Lower leg skin (tissue), 3 donors: ENCODE data around the gene POP4.

ENCODE experiments used
- POLR2A ChIP-seq, 2 donors: fragments of 450-650 bp; IDR thresholded peaks; one replicate each; pipeline ENCODE4 v1.6.1; 2016 to 2017; ENCODE audit warnings: antibody characterized with exemption in 2 of 2, mild to moderate bottlenecking in 1 of 2, moderate library complexity in 1 of 2
- TF ChIP-seq, protein P1 (sequence below), 3 donors: fragments of 450-650 bp; IDR thresholded peaks; one replicate each; pipeline ENCODE4 v1.5.1; 2016; ENCODE audit warnings: antibody characterized with exemption in 3 of 3, mild to moderate bottlenecking in 3 of 3, moderate library complexity in 2 of 3

DNA sequence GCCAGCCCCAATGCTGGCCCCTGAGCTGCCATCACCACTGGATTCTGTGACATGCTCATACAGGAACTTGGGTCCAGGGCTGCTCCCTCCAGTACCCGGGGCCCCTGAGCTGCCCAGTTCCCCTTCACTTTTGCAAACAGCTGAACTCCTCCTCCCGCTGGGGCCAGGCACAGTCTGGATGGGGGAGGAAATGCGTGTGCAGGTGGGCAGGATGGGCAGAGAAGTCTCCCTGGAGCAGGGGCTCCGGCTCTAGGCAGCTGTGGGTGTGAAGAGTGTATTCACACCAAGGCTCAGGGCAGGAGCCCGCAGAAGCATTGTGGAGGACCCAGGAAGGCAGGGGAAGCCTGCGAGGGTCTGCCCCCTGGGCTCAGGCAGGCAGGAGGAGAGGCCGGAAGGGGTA lies 12.4 kb downstream of the POP4 start:
- TF ChIP-seq POLR2A (IDR thresholded peaks at IDR 0.05) = no peak
- TF ChIP-seq, protein P1, sequence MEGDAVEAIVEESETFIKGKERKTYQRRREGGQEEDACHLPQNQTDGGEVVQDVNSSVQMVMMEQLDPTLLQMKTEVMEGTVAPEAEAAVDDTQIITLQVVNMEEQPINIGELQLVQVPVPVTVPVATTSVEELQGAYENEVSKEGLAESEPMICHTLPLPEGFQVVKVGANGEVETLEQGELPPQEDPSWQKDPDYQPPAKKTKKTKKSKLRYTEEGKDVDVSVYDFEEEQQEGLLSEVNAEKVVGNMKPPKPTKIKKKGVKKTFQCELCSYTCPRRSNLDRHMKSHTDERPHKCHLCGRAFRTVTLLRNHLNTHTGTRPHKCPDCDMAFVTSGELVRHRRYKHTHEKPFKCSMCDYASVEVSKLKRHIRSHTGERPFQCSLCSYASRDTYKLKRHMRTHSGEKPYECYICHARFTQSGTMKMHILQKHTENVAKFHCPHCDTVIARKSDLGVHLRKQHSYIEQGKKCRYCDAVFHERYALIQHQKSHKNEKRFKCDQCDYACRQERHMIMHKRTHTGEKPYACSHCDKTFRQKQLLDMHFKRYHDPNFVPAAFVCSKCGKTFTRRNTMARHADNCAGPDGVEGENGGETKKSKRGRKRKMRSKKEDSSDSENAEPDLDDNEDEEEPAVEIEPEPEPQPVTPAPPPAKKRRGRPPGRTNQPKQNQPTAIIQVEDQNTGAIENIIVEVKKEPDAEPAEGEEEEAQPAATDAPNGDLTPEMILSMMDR (IDR thresholded peaks at IDR 0.05) = no peak
